ENCODE results near the gene ANKDD1A.
A peak's percentile ranks its signal among the peaks of the same experiment; 100 is the strongest.

Gene ANKDD1A

DNA sequence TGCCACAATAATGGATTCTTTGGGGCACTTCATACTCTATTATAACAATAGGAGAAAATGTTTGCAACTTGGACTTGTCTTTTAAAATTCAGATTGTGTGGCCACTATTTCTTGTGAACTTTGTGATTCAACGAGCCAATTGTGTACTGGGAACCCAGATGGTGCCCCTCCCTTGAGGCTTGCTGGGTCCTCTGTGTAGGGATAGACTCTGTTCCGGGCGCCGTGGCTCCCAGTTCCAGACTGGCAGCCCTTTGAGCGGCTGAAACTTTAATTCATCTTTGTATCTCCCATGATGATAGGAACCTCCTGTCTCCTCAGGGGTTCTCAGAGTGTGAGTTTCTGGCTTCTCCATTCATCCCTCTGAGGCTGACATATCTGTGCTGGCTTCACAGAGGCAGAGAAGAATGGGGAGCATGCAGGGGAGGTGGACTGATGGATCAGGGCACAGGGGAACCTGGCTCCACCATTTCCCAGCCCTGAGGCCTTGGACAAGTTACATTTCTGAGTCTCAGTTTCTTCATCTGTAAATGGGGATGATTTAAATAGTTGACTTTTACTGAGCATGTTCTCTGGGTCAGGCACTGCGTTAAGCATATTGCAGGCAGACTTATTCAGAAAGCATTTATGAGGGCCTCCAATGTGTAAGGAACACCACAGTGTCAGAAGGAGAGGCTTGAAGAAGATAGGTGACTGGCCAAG, 15.2 kb upstream of the ANKDD1A start:
- no peak for DNase-seq

DNA sequence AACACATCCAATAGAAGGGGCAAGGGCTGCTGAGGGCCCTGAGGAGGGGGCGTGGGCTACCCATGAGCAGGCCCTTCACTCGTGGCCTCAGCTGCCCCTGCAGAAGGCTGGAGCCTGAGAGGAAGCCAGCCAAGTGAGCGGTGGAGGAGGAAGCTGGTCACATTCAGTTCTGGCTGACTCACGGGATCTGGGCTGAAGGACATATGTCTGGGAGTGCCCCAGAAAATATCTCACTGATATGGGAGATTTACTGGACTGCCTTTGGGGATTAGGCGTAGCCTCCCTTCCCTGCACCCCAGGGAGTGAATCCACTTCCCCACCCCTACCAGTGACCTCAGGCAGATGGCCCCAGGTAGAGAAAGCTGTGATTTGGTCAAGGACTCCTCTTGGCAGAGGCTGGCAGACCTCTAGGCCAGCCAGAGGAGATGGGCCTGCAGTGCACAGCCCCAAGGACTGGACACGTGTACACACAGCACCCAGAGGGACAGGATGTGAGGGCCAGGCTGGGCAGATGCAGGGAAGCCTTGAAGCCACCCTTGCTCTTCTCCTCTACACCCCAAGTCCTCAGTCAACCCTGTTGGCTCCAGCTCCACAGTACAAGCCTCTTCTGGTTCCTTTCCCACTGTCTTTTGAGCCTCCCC, 14.2 kb upstream of the ANKDD1A start:
- no peak for DNase-seq

GRCh38 chr15:64898406-64898805, 13.3 kb upstream of the ANKDD1A start:
- DNase-seq: no peak

DNA sequence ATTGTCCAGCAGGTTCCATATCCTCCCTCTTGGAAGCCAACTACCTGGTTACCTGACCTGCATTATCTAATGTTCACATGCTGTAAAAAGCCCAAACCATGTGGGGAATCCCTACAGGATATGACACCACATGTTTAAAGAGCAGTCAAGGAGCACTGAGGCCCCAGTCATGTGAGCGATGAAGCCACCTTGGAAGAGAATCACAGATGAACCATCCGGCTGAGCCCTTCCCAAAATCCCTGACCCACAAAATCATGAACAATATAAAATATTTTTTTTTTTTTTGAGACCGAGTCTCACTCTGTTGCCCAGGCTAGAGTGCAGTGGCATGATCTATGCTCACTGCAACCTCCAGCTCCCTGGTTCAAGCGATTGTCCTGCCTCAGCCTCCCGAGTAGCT, 10.6 kb upstream of the ANKDD1A start:
- DNase-seq: no peak

- no peak for DNase-seq
These were observed 9.8 kb upstream of the ANKDD1A start for GRCh38 chr15:64901914-64902313.

GRCh38 chr15:64902863-64903262, 8.8 kb upstream of the ANKDD1A start:
- no peak for DNase-seq

GRCh38 chr15:64903326-64903950, 8.3 kb upstream of the ANKDD1A start:
- DNase-seq: no peak

DNA sequence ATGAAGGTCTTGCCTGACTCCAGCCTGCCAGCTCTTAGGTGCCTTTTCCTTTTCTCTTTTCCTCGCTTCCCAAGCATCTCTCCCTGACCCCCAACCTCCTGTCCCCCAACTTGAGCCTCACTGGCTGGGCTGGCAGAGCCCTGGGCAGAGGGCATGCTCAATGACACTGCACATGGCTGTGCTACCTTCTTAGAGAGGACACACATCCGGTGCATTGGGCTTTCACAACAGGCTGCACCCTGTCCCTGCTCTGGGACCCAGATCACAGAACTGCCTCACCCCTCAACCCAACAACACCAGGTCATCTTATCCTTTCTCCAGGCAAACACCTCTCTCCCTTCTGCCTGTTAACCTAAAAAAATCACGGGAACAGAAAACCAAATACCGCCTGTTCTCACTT, 7.5 kb upstream of the ANKDD1A start:
- DNase-seq: no peak

GRCh38 chr15:64905119-64905831, 6.4 kb upstream of the ANKDD1A start:
- DNase-seq: peak; percentile 75

DNA sequence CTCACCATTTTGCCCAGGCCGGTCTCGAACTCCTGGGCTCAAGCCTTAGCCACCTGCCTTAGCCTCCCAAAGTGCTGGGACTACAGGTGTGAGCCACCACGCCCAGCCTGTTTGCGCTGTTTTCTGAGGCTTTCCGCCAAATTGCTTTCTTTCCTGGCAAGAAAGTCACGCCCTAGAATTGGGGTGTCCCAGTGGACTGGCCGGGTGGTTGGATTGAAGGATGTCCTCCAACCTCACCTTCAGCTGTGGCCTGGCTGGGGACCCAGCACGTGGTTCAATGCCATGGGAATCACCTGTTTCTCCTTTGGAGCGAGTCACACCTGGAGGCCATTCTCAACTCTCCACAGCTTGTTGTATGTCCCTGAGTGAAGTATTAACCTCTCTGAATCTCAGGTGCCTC, 5.8 kb upstream of the ANKDD1A start:
- DNase-seq: no peak

DNA sequence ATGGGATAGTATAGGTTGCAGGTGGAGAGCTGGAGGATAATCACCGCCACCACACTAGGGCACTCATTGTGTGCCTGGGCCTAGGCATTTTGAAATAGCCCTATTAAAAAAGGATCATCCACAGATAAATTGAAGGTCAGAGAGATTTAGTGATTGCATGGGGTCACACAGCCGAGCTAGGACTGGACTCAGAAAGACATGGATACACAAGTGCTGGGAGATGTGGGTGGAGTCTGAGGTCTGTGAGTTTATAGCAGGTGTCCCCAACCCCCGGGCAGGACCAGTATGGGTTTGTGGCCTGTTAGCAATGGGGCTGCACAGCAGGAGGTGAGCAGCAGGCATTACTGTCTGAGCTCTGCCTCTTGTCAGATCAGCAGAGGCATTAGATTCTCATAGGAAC, 5.3 kb upstream of the ANKDD1A start:
- DNase-seq: no peak

DNA sequence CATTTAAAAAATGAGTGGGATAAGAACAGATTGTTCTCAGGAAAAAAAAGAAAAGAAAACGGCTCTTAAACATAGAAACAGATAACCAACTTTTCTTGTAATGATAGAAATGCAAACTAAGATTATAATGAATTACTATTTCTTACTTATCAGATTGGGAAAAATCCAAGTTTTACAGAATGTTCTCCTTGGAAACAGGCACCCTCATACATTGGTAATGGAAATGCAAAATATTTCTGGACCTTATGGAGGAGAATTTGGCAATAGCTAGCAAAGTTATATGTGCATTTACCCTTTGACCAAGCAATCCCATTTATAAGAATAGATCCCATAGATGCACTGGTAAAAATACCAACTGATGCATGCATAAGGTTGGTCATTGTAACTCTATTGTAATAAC, 3.7 kb upstream of the ANKDD1A start:
- DNase-seq: no peak

GRCh38 chr15:64909546-64909945, 2.2 kb upstream of the ANKDD1A start:
- no peak for DNase-seq

DNA sequence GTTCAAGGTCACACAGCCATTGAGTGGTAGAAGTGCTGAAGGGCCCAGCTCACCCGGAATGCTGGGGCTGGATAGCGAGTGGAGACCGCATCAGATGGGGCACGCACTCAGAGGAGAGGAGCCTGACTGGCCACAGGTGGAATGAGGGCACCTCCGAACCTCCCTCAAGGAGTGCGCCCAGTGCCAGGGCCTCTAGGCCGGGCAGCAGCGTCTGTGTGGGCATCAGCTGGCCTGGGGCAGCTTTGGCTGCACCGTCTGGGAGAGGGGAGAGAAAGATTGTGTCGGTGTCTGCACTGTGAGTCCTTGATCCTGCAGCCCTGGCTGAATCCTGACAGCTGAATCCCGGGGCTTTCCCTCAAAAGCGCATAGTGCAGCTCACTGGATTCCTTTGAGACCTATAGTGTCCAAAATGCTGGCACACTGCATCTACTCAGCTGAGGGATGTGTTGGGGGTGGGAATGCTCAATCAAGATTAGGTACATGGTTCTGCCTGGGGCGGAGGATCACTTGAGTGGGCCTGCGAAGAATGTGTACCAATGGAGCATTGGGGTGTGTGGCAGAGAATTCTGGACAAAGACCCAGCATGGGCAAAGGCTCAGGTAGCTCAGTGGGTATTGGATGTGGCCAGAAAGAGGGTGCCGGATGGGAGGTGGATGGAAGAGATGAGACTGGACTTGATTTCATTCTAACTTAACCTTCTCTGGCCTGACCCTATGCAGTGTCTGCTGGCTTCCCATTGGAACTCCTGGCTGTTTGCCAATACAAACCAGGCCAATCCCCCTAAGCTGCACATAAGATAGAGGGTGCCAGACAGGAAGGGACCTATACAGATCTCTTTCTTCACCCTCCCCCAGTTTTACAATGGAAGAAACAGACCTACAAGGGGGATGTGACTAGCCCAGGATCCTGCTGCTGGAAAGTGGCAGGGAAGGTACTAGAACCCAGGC, 950 bp downstream of the ANKDD1A start:
- no peak for DNase-seq

GRCh38 chr15:64915518-64916227, 4.0 kb downstream of the ANKDD1A start:
- no peak for DNase-seq

GRCh38 chr15:64916365-64916764, 4.7 kb downstream of the ANKDD1A start:
- DNase-seq: no peak

- DNase-seq: no peak
These were observed 5.5 kb downstream of the ANKDD1A start for GRCh38 chr15:64917211-64917610.

DNA sequence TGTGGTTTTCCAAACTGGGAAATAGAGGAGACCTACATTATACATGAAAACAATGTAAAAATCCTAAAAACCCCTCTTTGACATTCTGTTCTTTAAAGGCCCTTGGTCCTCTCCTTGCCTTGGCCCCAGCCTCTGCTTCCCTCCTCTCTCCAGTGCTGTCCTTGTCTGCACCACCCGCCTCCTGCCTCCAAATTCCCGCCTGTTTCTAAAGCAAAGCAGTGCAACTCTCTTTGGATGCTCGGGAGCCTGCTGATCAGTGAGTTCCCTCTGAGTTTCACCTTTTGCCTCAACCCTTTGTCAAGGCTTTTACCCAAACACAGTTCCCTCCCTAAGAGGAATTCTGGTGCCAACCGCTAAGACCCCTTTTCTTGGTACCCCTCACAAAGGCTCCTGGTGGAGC, 8.0 kb downstream of the ANKDD1A start:
- no peak for DNase-seq

- no peak for DNase-seq
These were observed 10.0 kb downstream of the ANKDD1A start for GRCh38 chr15:64921711-64922110.

GRCh38 chr15:64923546-64923945, 11.8 kb downstream of the ANKDD1A start:
- DNase-seq: no peak
